HG03060 (cell line): ENCODE results near the gene MKRN2OS.
"Not testable (repeated sequence)": the region's sequence is repeated elsewhere in the genome, so short reads cannot be mapped to it uniquely, and the experiment has no call there.

Experiments used
- ATAC-seq: cut with Tn5 transposase; IDR thresholded peaks from one replicate; pipeline ENCODE4 v1.9.1; 2021; ENCODE audit warnings: low read depth, moderate number of reproducible peaks; ENCODE audit not compliant: unreplicated experiment

The MKRN2OS gene

GRCh38 chr3:12562451-12562850 is 17.2 kb upstream of the MKRN2OS start:
- no peak for ATAC-seq

GRCh38 chr3:12561397-12561796 is 16.1 kb upstream of the MKRN2OS start:
- no peak for ATAC-seq

- peak; percentile 38 for ATAC-seq
Measured at GRCh38 chr3:12560505-12561190, 15.3 kb upstream of the MKRN2OS start.

GRCh38 chr3:12559520-12559919 is 14.2 kb upstream of the MKRN2OS start:
- no peak for ATAC-seq

GRCh38 chr3:12558706-12559105 is 13.4 kb upstream of the MKRN2OS start:
- no peak for ATAC-seq

- ATAC-seq, result no peak
Measured at GRCh38 chr3:12557473-12558100, 12.3 kb upstream of the MKRN2OS start.

GRCh38 chr3:12556690-12557472 is 11.6 kb upstream of the MKRN2OS start, which contains the start of gene MKRN2:
TSS of gene MKRN2 (plus strand) at chr3:12557087. CDS start at chr3:12557151, 64 bp downstream.
- ATAC-seq, result peak; percentile 56

- ATAC-seq, result no peak
Measured at GRCh38 chr3:12556314-12556689, 11.0 kb upstream of the MKRN2OS start.

GRCh38 chr3:12553921-12554391 is 8.7 kb upstream of the MKRN2OS start:
- ATAC-seq, result no peak

- ATAC-seq, result no peak
Measured at GRCh38 chr3:12549971-12550760, 4.9 kb upstream of the MKRN2OS start.

GRCh38 chr3:12544652-12545472 is 437 bp downstream of the MKRN2OS start:
- ATAC-seq, result no peak

GRCh38 chr3:12543497-12543896 is 1.8 kb downstream of the MKRN2OS start:
- not testable (repeated sequence) for ATAC-seq

GRCh38 chr3:12541625-12542024 is 3.7 kb downstream of the MKRN2OS start:
- ATAC-seq, result no peak

- ATAC-seq, result no peak
Measured at GRCh38 chr3:12536423-12536822, 8.9 kb downstream of the MKRN2OS start.

- no peak for ATAC-seq
Measured at GRCh38 chr3:12532182-12532581, 13.1 kb downstream of the MKRN2OS start.

- no peak for ATAC-seq
Measured at GRCh38 chr3:12527757-12528143, 17.5 kb downstream of the MKRN2OS start.

- ATAC-seq, result no peak
Measured at GRCh38 chr3:12522721-12523120, 22.6 kb downstream of the MKRN2OS start.

GRCh38 chr3:12521010-12521409 is 24.3 kb downstream of the MKRN2OS start:
- ATAC-seq, result no peak

GRCh38 chr3:12518261-12519028 is 26.9 kb downstream of the MKRN2OS start:
- no peak for ATAC-seq
